Measurements from ENCODE around the gene RNASEH1.

DNA sequence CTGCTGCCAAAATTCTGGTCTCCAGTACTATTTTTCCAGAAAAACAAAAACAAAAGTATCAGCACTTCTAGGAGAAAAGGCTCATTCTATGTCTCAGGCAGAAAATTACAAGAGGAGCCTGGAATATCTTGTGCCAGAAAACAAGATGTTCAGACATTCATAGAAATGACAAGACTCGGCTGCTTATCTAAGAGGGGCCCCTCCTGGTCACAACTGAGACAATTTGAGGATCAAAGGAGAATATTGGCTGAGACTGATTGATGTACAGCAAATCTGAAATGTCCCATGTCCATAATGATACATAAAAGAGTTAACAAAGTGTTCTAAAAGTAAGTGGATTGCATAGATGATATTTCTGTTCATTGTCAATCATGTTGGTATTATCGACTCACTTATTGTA, 14.5 kb upstream of the RNASEH1 start:
- TF ChIP-seq, protein P1, sequence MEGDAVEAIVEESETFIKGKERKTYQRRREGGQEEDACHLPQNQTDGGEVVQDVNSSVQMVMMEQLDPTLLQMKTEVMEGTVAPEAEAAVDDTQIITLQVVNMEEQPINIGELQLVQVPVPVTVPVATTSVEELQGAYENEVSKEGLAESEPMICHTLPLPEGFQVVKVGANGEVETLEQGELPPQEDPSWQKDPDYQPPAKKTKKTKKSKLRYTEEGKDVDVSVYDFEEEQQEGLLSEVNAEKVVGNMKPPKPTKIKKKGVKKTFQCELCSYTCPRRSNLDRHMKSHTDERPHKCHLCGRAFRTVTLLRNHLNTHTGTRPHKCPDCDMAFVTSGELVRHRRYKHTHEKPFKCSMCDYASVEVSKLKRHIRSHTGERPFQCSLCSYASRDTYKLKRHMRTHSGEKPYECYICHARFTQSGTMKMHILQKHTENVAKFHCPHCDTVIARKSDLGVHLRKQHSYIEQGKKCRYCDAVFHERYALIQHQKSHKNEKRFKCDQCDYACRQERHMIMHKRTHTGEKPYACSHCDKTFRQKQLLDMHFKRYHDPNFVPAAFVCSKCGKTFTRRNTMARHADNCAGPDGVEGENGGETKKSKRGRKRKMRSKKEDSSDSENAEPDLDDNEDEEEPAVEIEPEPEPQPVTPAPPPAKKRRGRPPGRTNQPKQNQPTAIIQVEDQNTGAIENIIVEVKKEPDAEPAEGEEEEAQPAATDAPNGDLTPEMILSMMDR (conservative IDR thresholded peaks at IDR 0.05 in 1 of 2, IDR thresholded peaks at IDR 0.05 in 1 of 2; ENCODE audit: low read depth in 1 of 2, low read length in 2 of 2) = no peak
- TF ChIP-seq EZH2 (IDR thresholded peaks at IDR 0.05; ENCODE audit: low read length, missing control alignments) = no peak

Measured in fibroblast of lung (primary cell).